Vagina (tissue), 2 donors: ENCODE measurements around the gene MEP1A.
"Not testable (repeated sequence)": the region's sequence is repeated elsewhere in the genome, so short reads cannot be mapped to it uniquely, and the experiment has no call there.

Source experiments
- POLR2A ChIP-seq, 2 donors: fragments of 450-650 bp; IDR thresholded peaks; one replicate each; pipeline ENCODE4 v1.6.1; 2017; ENCODE audit warnings: antibody characterized with exemption in 2 of 2, mild to moderate bottlenecking in 2 of 2, moderate library complexity in 2 of 2
- TF ChIP-seq, protein P1 (sequence below), 3 experiments: fragments of 450-650 bp in 2 of 3; fragments of 200-600 bp in 1 of 3; sonication (generic) in 1 of 3; IDR thresholded peaks; one replicate each; pipeline ENCODE4 v1.5.1; 2017 to 2019; ENCODE audit warnings: antibody characterized with exemption in 3 of 3, mild to moderate bottlenecking in 2 of 3, moderate library complexity in 2 of 3

- TF ChIP-seq, protein P1, sequence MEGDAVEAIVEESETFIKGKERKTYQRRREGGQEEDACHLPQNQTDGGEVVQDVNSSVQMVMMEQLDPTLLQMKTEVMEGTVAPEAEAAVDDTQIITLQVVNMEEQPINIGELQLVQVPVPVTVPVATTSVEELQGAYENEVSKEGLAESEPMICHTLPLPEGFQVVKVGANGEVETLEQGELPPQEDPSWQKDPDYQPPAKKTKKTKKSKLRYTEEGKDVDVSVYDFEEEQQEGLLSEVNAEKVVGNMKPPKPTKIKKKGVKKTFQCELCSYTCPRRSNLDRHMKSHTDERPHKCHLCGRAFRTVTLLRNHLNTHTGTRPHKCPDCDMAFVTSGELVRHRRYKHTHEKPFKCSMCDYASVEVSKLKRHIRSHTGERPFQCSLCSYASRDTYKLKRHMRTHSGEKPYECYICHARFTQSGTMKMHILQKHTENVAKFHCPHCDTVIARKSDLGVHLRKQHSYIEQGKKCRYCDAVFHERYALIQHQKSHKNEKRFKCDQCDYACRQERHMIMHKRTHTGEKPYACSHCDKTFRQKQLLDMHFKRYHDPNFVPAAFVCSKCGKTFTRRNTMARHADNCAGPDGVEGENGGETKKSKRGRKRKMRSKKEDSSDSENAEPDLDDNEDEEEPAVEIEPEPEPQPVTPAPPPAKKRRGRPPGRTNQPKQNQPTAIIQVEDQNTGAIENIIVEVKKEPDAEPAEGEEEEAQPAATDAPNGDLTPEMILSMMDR (IDR thresholded peaks at IDR 0.05): not testable (repeated sequence)
- not testable (repeated sequence) for TF ChIP-seq POLR2A (IDR thresholded peaks at IDR 0.05)
These were observed 18.5 kb upstream of the MEP1A start for GRCh38 chr6:46774736-46775135.
